CMK (cell line): ENCODE measurements around the gene TMEM91.
A peak's percentile ranks its signal among the peaks of the same experiment; 100 is the strongest.
"Not testable (repeated sequence)": the region's sequence is repeated elsewhere in the genome, so short reads cannot be mapped to it uniquely, and the experiment has no call there.

Experiments used
- DNase-seq: peaks from one replicate; pipeline ENCODE4 v3.0.0-alpha.2; 2010; ENCODE audit warnings: low read depth

The TMEM91 gene

GRCh38 chr19:41353466-41354342, 22.6 kb upstream of the TMEM91 start, which contains the start of gene TGFB1:
Gene TGFB1, minus strand, starts transcription at chr19:41353922. Its CDS starts 878 bp downstream, at chr19:41353044.
- DNase-seq, result peak; percentile 84

GRCh38 chr19:41354343-41354953, 21.9 kb upstream of the TMEM91 start:
- DNase-seq, result no peak

- DNase-seq, result no peak
Measured at GRCh38 chr19:41355035-41355434, 21.3 kb upstream of the TMEM91 start.

GRCh38 chr19:41355802-41356201, 20.5 kb upstream of the TMEM91 start:
- DNase-seq, result no peak

- DNase-seq, result no peak
Measured at GRCh38 chr19:41356984-41357739, 19.2 kb upstream of the TMEM91 start.

- DNase-seq, result no peak
Measured at GRCh38 chr19:41357746-41358145, 18.6 kb upstream of the TMEM91 start.

- no peak for DNase-seq
Measured at GRCh38 chr19:41359741-41360140, 16.6 kb upstream of the TMEM91 start.

- DNase-seq, result no peak
Measured at GRCh38 chr19:41362143-41362847, 14.0 kb upstream of the TMEM91 start.

GRCh38 chr19:41363371-41363752, 13.0 kb upstream of the TMEM91 start:
- no peak for DNase-seq

- DNase-seq, result peak; percentile 95
Measured at GRCh38 chr19:41363753-41364523, 12.4 kb upstream of the TMEM91 start, which contains the start of gene B9D2. Gene B9D2, minus strand, starts transcription at chr19:41364149. Its CDS starts 630 bp downstream, at chr19:41363519.

- DNase-seq, result no peak
Measured at GRCh38 chr19:41364524-41365391, 11.6 kb upstream of the TMEM91 start.

- DNase-seq, result no peak
Measured at GRCh38 chr19:41366089-41366488, 10.2 kb upstream of the TMEM91 start.

- DNase-seq, result no peak
Measured at GRCh38 chr19:41367848-41368301, 8.5 kb upstream of the TMEM91 start.

- DNase-seq, result no peak
Measured at GRCh38 chr19:41369769-41370168, 6.6 kb upstream of the TMEM91 start.

GRCh38 chr19:41371119-41371518, 5.2 kb upstream of the TMEM91 start:
- DNase-seq, result not testable (repeated sequence)

GRCh38 chr19:41371541-41371940, 4.8 kb upstream of the TMEM91 start:
- DNase-seq, result no peak

GRCh38 chr19:41372501-41372900, 3.8 kb upstream of the TMEM91 start:
- DNase-seq, result no peak

GRCh38 chr19:41373993-41374392, 2.3 kb upstream of the TMEM91 start:
- no peak for DNase-seq

GRCh38 chr19:41376998-41377365, 649 bp downstream of the TMEM91 start:
- no peak for DNase-seq
